K562 (cell line): Measurements from ENCODE around the gene CDHR2. TPM values are rescaled to one million over a fixed set of nuclear protein-coding genes. Genes with fewer than 3 reads are reported as not detected.
"Not testable (repeated sequence)": the region's sequence is repeated elsewhere in the genome, so short reads cannot be mapped to it uniquely, and the experiment has no call there.

ENCODE experiments used
- ATAC-seq: fragments of 200-7000 bp; cut with Tn5 transposase; 3 replicates; pipeline ENCODE4 v1.9.1; 2020; ENCODE audit warnings: moderate library complexity
- BruUV-seq: library from RNA; stranded (reverse); fragments of 400-500 nt; replicated peaks from 2 replicates; lab custom pipeline; 2021; lab: Mats Ljungman, UMichigan
- CTCF ChIA-PET: fragments of 300-600 bp; formaldehyde crosslinking; extraction: SDS; loops from one replicate; lab custom pipeline; 2021; ENCODE audit warnings: low intra/inter-chr PET ratio; lab: Yijun Ruan, JAX
- POLR2A ChIA-PET: fragments of 300-600, 350-650 bp; sonication (Branson Sonifier 250); formaldehyde crosslinking; extraction: SDS; loops from one replicate; lab custom pipeline; 2021; ENCODE audit warnings: antibody characterized with exemption, inconsistent platforms; lab: Yijun Ruan, JAX
- DNase-seq, 4 experiments: peaks; one replicate each; pipeline versions ENCODE4 v3.0.0 to v3.0.0-alpha.2; 2011 to 2018; ENCODE audit warnings: low spot score in 3 of 4, mixed read lengths in 3 of 4; ENCODE audit errors: extremely low read depth in 1 of 4
- FAIRE-seq: peaks from 2 replicates; lab custom pipeline; 2011; peaks lifted over from hg19 to GRCh38; lab: Jason Lieb, UNC
- H2AFZ ChIP-seq: 2 replicates; pipeline ENCODE4 v1.6.0; 2011; ENCODE audit warnings: low read depth, low read length, control low read depth, inconsistent platforms
- H3K27ac ChIP-seq: fragments of 200-600 bp; 3 replicates; pipeline ENCODE4 v1.8.0; 2011; ENCODE audit warnings: low read depth, mild to moderate bottlenecking, control low read depth, inconsistent platforms, low read length, moderate library complexity, mixed read lengths; ENCODE audit errors: extremely low read depth
- H3K27me3 ChIP-seq, 2 experiments: fragments of 300-600 bp in 1 of 2; 2 replicates in 1 of 2; 3 replicates in 1 of 2; pipeline versions ENCODE4 v1.6.0 to v1.8.0; 2011; ENCODE audit warnings: inconsistent platforms in 2 of 2, low read length in 2 of 2, mild to moderate bottlenecking in 1 of 2, mixed read lengths in 1 of 2, moderate library complexity in 1 of 2; ENCODE audit not compliant: control insufficient read depth in 2 of 2, insufficient read depth in 2 of 2
- H3K36me3 ChIP-seq: fragments of 300-600 bp; 3 replicates; pipeline ENCODE4 v1.8.0; 2011; ENCODE audit warnings: mild to moderate bottlenecking, low read length, inconsistent platforms; ENCODE audit not compliant: control insufficient read depth, insufficient read depth
- H3K4me1 ChIP-seq, 2 experiments: fragments of 200-600 bp in 1 of 2; replicated peaks in 1 of 2; 2 replicates in 1 of 2; 3 replicates in 1 of 2; pipeline versions ENCODE4 v1.5.1 to v1.8.0; 2011; ENCODE audit warnings: inconsistent platforms in 2 of 2, low read length in 2 of 2, mild to moderate bottlenecking in 1 of 2, mixed read lengths in 1 of 2, moderate library complexity in 1 of 2; ENCODE audit not compliant: control insufficient read depth in 2 of 2, insufficient read depth in 2 of 2
- H3K4me2 ChIP-seq: 2 replicates; pipeline ENCODE4 v1.6.1; 2011; ENCODE audit warnings: low read length, control low read depth, inconsistent platforms, mixed read lengths; ENCODE audit not compliant: insufficient read depth
- H3K4me3 ChIP-seq: fragments of 200-600 bp; sonication (generic), shearing (Covaris generic); 2 replicates; pipeline ENCODE4 v1.5.1; 2016; ENCODE audit warnings: control low read depth, inconsistent platforms
- H3K79me2 ChIP-seq: fragments of 200-600 bp; 3 replicates; pipeline ENCODE4 v1.8.0; 2011; ENCODE audit warnings: low read length, inconsistent platforms; ENCODE audit not compliant: control insufficient read depth, insufficient read depth
- H3K9ac ChIP-seq, 2 experiments: 2 replicates each; pipeline versions ENCODE4 v1.6.0 to v1.6.1; 2011; ENCODE audit warnings: low read depth in 2 of 2, low read length in 2 of 2, control low read depth in 1 of 2, inconsistent platforms in 1 of 2, mild to moderate bottlenecking in 1 of 2, mixed read lengths in 1 of 2; ENCODE audit not compliant: insufficient read depth in 1 of 2
- H3K9me1 ChIP-seq: one replicate; pipeline ENCODE4 v1.6.0; 2011; ENCODE audit warnings: inconsistent platforms, mild to moderate bottlenecking, low read length, moderate library complexity; ENCODE audit not compliant: control insufficient read depth, insufficient read depth
- H3K9me3 ChIP-seq: replicated peaks from 2 replicates; pipeline ENCODE4 v1.5.1; 2011; ENCODE audit warnings: low read depth, low read length, inconsistent platforms; ENCODE audit not compliant: control insufficient read depth, insufficient read depth
- H4K20me1 ChIP-seq: replicated peaks from 2 replicates; pipeline ENCODE4 v1.6.1; 2011; ENCODE audit warnings: low read length, inconsistent platforms, mixed read lengths; ENCODE audit not compliant: control insufficient read depth, insufficient read depth
- HLTF ChIP-seq: fragments of 450-650 bp; IDR thresholded peaks from 2 replicates; pipeline ENCODE4 v1.6.1; 2016
- L3MBTL2 ChIP-seq: fragments of 450-650 bp; IDR thresholded peaks from 2 replicates; pipeline ENCODE4 v1.6.1; 2016; ENCODE audit warnings: mild to moderate bottlenecking, moderate library complexity
- MTF1 ChIP-seq: fragments of 250-450 bp; sonication (Bioruptor Pico); IDR thresholded peaks from 2 replicates; pipeline ENCODE4 v1.9.0; 2021; ENCODE audit warnings: moderate library complexity, mild to moderate bottlenecking, inconsistent platforms, borderline replicate concordance
- NFRKB ChIP-seq: fragments of 450-650 bp; IDR thresholded peaks from 2 replicates; pipeline ENCODE4 v1.6.1; 2016; ENCODE audit warnings: low read depth
- SMAD3 ChIP-seq: fragments of 450-650 bp; formaldehyde crosslinking; conservative IDR thresholded peaks from 2 replicates; pipeline ENCODE4 v1.4.0; 2020; ENCODE audit warnings: mild to moderate bottlenecking
- TGIF2 ChIP-seq: sonication (generic); formaldehyde crosslinking; IDR thresholded peaks from 2 replicates; pipeline ENCODE4 v1.8.1; 2022; ENCODE audit warnings: mild to moderate bottlenecking, missing genetic modification reagents, moderate library complexity
- TSC22D4 ChIP-seq: fragments of 450-650 bp; IDR thresholded peaks from 2 replicates; pipeline ENCODE4 v1.6.1; 2016; ENCODE audit warnings: missing genetic modification characterization, missing biosample characterization, control low read depth
- WGBS: fragments of 100-300 bp; shearing (Covaris generic); methylation state at CpG from one replicate; pipeline ENCODE4 v1.1.6; 2016; ENCODE audit warnings: low coverage, mixed read lengths; ENCODE audit not compliant: insufficient coverage; ENCODE audit errors: missing lambda C conversion rate; 5-methylcytosine and 5-hydroxymethylcytosine counted together
- in situ Hi-C: fragments of 300-500 bp; cut with MboI; formaldehyde crosslinking; loops from 4 replicates; pipeline ENCODE4 v1.15.0; 2018; ENCODE audit warnings: inconsistent platforms, mixed read lengths
- intact Hi-C: fragments of 100-400 bp; cut with micrococcal nuclease; formaldehyde crosslinking; loops from 2 replicates; pipeline ENCODE4 v1.14.2; 2022
- polyA plus RNA-seq, 8 experiments: library from polyadenylated mRNA; depleted of rRNA in 4 of 8; stranded (reverse) in 5 of 8; unstranded in 3 of 8; fragments of >200 nt; fragmentation: Nextera tagmentation in 2 of 8; fragmentation: Illumina TruSeq in 1 of 8; extraction: Ambion mirVana in 2 of 8; extraction: Trizol in 1 of 8; gene quantifications; 2 replicates each; pipeline versions ENCODE4 v1.2.1 to v1.2.3, GENCODE V29; 2011 to 2014; ENCODE audit warnings: inconsistent platforms in 1 of 8, missing spikeins in 1 of 8
- total RNA-seq, 7 experiments: library from RNA; depleted of rRNA in 6 of 7; stranded (reverse); fragments of >200 nt in 6 of 7; fragmentation: Illumina TruSeq in 2 of 7; extraction: Trizol in 2 of 7; gene quantifications; 2 replicates each; pipeline versions ENCODE4 v1.2.1 to v1.2.3, GENCODE V29; 2011 to 2021; ENCODE audit warnings: low replicate concordance in 1 of 7

The CDHR2 gene
- total and polyA plus RNA-seq, 9 of the 15 experiments (the other 6 are each of a cell fraction or from before 2014, with no cell fraction given), result 0.01 to 0.62 (median 0.09) TPM; not detected in 2

DNA sequence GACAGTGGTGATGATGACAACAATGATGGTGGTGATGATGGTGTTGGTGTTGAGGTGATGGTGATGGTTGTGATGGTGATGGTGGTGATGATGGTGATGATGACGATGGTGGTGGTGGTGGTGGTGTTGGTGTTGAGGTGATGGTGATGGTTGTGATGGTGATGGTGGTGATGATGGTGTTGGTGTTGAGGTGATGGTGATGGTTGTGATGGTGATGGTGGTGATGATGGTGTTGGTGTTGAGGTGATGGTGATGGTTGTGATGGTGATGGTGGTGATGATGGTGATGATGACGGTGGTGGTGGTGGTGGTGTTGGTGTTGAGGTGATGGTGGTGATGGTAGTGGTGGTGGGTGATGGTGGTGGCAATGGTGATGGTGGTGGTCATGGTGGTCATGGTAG, 42.5 kb downstream of the CDHR2 start:
- WGBS, result 6% methylated on average over 2 of the region's 2 CpGs
- H3K4me2 ChIP-seq, BruUV-seq, ATAC-seq, POLR2A ChIA-PET, H2AFZ ChIP-seq, H3K36me3 ChIP-seq, H3K79me2 ChIP-seq, CTCF ChIA-PET, H3K9me1 ChIP-seq, H3K27ac ChIP-seq, H3K9me3 ChIP-seq, H3K4me3 ChIP-seq, DNase-seq, H3K9ac ChIP-seq, intact Hi-C loops, H4K20me1 ChIP-seq: not testable (repeated sequence)
- in situ Hi-C loops, result loop anchor here (25.0 kb wide), 1 partner anchor 854 kb away; no protein-coding TSS in a partner anchor
- Histone ChIP-seq H3K27me3 (peaks cover 6 to 27% of the 10 kb centered on the region in 2 experiments; a peak in 4 of 5 replicates), H3K4me1 (peaks cover 0 to 15% of the 10 kb centered on the region in 2 experiments; a peak in 1 of 5 replicates)
- TF ChIP-seq TSC22D4 (tag), result 0 out of 2 replicates have a peak, but pooled peaks have one; percentile 40
- FAIRE-seq, result peak; percentile 29

DNA sequence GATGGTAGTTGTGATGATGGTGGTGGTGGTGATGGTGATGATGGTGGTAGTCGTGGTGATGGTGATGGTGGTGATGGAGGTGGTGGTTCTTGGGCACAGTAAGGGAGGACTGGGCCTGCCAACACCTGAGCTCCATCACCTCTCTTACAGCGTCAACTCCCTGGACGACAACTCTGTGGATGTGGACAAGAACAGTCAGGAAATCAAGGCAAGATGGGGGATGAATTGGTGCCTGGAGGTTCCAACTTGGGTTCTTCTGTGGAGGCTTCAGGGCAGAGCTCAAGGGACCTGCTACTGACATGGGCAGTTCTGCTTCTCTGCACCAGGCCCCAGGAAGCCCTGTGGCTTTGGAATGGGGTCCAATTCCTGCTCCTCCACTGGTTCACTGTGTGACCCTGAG, 43.4 kb downstream of the CDHR2 start:
- Histone ChIP-seq H3K9me3 (peaks cover 3% of the 10 kb centered on the region; the same call in 1 of the 2 replicates), H4K20me1 (no peaks in the 10 kb centered on the region), H3K9ac (no peak overlapping the region), H3K27ac (no peak overlapping the region), H3K79me2 (no peaks in the 10 kb centered on the region)
- intact Hi-C loops, result no loop called here
- FAIRE-seq, result no peak
- POLR2A ChIA-PET, result no interaction called here
- ATAC-seq, result no peak
- no peak for DNase-seq
- TF ChIP-seq SMAD3 (CRISPR knock-in tag), result no peak
- TF ChIP-seq HLTF, result no peak
- TF ChIP-seq MTF1 (CRISPR knock-in tag), result no peak
- no peak for TF ChIP-seq L3MBTL2
- no peak for TF ChIP-seq NFRKB
- TF ChIP-seq TGIF2, result no peak
- TF ChIP-seq, all 486 proteins: peak for 0
- in situ Hi-C loops, result loop anchor here (25.0 kb wide), 1 partner anchor 855 kb away; no protein-coding TSS in a partner anchor
- no TSS peak for BruUV-seq
- Histone ChIP-seq H3K9me1 (no peaks in the 10 kb centered on the region), H3K4me1 (peaks cover 0 to 15% of the 10 kb centered on the region in 2 experiments; a peak in 1 of 5 replicates), H3K4me3 (no peak overlapping the region), H3K36me3 (no peaks in the 10 kb centered on the region), H2AFZ (no peak overlapping the region), H3K27me3 (peaks cover 6 to 27% of the 10 kb centered on the region in 2 experiments; a peak in 4 of 5 replicates), H3K4me2 (no peak overlapping the region)
- CTCF ChIA-PET, result no interaction called here
- 57% methylated on average over 3 of the region's 3 CpGs for WGBS
